Ascending aorta (tissue), 2 donors: ENCODE measurements around the gene CCL5. TPM values are rescaled to one million over a fixed set of nuclear protein-coding genes. Genes with fewer than 3 reads are reported as not detected.

ENCODE experiments used
- DNase-seq, 2 donors: peaks; one replicate each; pipeline ENCODE4 v3.0.0-alpha.2; 2019; ENCODE audit warnings: low spot score in 2 of 2
- H3K27ac ChIP-seq, 2 donors: fragments of 200-600 bp; sonication (generic); one replicate each; pipeline ENCODE4 v1.5.1; 2016 to 2017; ENCODE audit warnings: mild to moderate bottlenecking in 1 of 2
- H3K27me3 ChIP-seq: fragments of 200-600 bp; sonication (generic); one replicate; pipeline ENCODE4 v1.5.1; 2017
- H3K36me3 ChIP-seq, 2 donors: fragments of 200-600 bp; sonication (generic); one replicate each; pipeline ENCODE4 v1.5.1; 2016
- H3K4me1 ChIP-seq, 2 donors: fragments of 200-600 bp; sonication (generic); one replicate each; pipeline ENCODE4 v1.5.1; 2016 to 2017; ENCODE audit warnings: mild to moderate bottlenecking in 1 of 2
- H3K4me3 ChIP-seq, 2 donors: fragments of 200-600 bp; sonication (generic); one replicate each; pipeline ENCODE4 v1.5.1; 2016 to 2017; ENCODE audit warnings: mild to moderate bottlenecking in 1 of 2
- H3K9me3 ChIP-seq, 2 donors: fragments of 200-600 bp; sonication (generic); one replicate each; pipeline ENCODE4 v1.5.1; 2016
- intact Hi-C: fragments of 100-400 bp; cut with DNase I; formaldehyde crosslinking; loops from one replicate; pipeline ENCODE4 v1.15.1; 2023
- total RNA-seq: library from RNA; depleted of rRNA; stranded (reverse); fragments of >200 nt; gene quantifications from one replicate; pipeline ENCODE4 v1.1.0, GENCODE V29; 2016
- TF ChIP-seq, protein P1 (sequence below), 3 experiments: fragments of 200-600 bp in 2 of 3; fragments of 450-650 bp in 1 of 3; sonication (generic) in 2 of 3; IDR thresholded peaks; one replicate each; pipeline ENCODE4 v1.5.1; 2016 to 2019; ENCODE audit warnings: antibody characterized with exemption in 3 of 3, mild to moderate bottlenecking in 1 of 3, moderate library complexity in 1 of 3

The CCL5 gene
- total RNA-seq, 1 donor from 2014 or later: 43.2 TPM

DNA sequence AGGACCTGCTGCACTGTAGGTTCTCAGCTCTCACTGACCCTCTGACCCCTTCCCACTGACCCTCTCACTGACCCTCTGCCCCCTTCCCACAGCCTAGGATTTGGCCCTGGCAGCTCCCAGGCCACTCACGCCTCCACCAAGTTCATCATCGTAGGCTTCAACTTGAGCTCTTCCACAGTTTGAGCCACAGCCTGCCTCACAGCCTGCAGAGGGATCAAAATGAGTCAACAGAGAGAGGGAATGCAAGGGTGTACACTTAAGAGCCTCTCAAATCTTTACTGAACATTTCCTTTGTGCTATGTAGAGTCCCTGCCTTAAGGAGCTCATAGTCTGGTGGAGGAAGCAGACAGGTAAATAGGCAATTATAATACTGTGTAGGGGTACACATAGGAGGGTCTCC is 23.6 kb downstream of the CCL5 start:
- TF ChIP-seq, protein P1, sequence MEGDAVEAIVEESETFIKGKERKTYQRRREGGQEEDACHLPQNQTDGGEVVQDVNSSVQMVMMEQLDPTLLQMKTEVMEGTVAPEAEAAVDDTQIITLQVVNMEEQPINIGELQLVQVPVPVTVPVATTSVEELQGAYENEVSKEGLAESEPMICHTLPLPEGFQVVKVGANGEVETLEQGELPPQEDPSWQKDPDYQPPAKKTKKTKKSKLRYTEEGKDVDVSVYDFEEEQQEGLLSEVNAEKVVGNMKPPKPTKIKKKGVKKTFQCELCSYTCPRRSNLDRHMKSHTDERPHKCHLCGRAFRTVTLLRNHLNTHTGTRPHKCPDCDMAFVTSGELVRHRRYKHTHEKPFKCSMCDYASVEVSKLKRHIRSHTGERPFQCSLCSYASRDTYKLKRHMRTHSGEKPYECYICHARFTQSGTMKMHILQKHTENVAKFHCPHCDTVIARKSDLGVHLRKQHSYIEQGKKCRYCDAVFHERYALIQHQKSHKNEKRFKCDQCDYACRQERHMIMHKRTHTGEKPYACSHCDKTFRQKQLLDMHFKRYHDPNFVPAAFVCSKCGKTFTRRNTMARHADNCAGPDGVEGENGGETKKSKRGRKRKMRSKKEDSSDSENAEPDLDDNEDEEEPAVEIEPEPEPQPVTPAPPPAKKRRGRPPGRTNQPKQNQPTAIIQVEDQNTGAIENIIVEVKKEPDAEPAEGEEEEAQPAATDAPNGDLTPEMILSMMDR (IDR thresholded peaks at IDR 0.05): no peak
- DNase-seq: no peak
- Histone ChIP-seq H3K4me3 (no peak overlapping the region), H3K36me3 (peaks cover 5 to 10% of the 10 kb centered on the region in 2 donors), H3K27ac (no peak overlapping the region), H3K9me3 (no peaks in the 10 kb centered on the region), H3K4me1 (no peaks in the 10 kb centered on the region), H3K27me3 (no peaks in the 10 kb centered on the region)
- intact Hi-C loops: no loop called here

DNA sequence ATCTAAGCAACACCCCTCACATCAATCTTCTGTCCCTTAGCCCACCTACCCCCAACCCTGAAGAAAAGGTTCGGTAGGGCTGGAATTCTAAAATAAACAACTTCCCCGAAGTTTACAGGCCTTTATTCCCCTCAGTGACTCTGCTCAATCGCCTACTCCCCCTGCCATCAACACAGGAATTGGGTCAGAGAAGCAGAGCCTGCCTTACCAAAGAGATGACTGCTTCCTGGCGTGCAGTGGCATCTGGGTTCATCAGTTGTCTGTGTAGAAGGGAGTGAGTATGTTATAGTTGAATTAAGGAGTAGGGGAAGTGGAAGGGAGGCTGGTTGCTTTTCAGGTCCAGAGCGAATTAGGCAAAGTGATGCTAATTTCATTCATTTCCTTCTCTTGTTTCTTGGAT is 24.2 kb downstream of the CCL5 start:
- H3K36me3 ChIP-seq: peaks cover 5 to 11% of the 10 kb centered on the region in 2 donors
- no peak overlapping the region for H3K4me3 ChIP-seq
- H3K27ac ChIP-seq: no peak overlapping the region
- H3K4me1 ChIP-seq: no peaks in the 10 kb centered on the region
- H3K27me3 ChIP-seq: no peaks in the 10 kb centered on the region
- TF ChIP-seq, protein P1 (IDR thresholded peaks at IDR 0.05): no peak
- intact Hi-C loops: no loop called here
- H3K9me3 ChIP-seq: no peaks in the 10 kb centered on the region
- DNase-seq: no peak

DNA sequence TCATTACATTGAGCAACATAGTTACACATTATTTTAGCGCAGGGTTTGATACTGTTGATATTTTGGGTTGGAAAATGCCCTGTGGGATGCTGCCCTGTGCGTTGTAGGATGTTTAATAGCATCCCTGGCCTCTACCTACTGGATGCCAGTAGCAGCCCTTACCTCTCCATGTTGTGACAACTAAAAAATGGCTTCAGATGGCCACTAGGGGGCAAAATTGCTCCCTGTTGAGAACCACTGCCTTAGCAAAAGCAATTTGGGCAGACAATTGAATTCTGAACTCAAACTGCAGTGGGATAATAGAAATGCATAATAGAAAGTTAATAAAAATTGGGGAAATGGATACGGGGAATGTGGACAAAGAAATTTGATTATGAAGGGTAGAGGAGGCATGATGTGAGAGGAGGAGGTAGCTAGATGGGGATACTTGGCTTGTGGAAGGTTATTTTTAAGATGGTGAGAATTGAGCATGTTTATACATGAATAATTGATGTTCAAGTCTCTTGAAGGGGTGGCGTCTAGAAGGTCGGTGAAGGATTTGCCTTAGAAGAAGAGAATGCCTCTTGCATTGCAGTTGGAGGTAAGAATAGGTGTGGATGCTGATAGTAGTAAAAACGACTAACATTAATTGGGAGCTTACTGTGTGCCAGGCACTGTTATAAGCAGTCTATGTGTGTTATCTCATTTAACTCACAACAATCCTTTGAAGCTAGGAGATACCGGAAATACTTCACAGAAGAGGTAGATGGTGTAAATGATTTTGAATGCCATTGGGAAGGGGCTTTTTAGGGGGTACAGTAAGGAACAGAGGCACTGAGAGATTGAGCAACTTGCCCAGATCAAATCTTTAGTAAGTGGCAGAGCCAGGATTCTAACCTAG is 30.5 kb downstream of the CCL5 start:
- H3K27me3 ChIP-seq: no peaks in the 10 kb centered on the region
- H3K9me3 ChIP-seq: no peaks in the 10 kb centered on the region
- no peaks in the 10 kb centered on the region for H3K4me1 ChIP-seq
- H3K27ac ChIP-seq: no peak overlapping the region
- TF ChIP-seq, protein P1 (IDR thresholded peaks at IDR 0.05): peak; percentile 41 to 59 (median 47)
- no peak overlapping the region for H3K4me3 ChIP-seq
- intact Hi-C loops: no loop called here
- no peak for DNase-seq
- H3K36me3 ChIP-seq: peaks cover 30 to 58% of the 10 kb centered on the region in 2 donors

DNA sequence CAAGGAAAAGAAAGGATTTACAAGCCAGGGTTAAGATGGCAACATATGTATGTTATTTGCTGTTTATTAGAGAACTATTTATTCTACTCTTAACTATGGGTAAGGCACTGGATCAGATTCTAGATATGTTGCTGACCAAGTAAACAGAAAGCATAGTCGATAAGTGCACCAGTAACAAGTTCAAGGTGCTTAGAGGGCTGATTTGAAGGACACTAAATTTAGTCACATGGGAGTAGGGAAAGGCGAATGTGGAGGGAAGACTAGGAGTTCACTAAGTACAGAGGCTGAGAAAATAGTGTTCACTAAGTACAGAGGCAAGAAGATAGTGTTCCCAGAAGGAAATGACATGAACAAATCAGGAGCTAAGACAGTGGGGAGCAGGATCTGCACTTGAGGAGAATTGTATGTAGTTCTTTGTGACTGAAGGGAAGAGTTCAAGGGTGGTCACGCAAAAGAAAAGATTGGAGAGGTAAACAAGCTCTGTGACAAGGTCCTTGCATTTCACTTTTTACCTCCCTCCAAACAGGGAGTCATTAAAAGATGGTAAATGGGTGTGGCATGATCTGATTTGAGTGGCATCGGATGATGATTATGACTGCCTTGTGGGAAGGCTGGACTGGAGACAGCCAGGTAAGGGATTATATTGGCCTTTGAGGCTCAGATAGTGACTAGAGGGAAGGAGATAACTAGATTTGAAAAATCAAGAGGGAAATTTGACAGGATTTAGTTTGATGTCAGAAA is 32.4 kb downstream of the CCL5 start:
- H3K9me3 ChIP-seq: no peaks in the 10 kb centered on the region
- peaks cover 48 to 74% of the 10 kb centered on the region in 2 donors for H3K36me3 ChIP-seq
- DNase-seq: no peak
- H3K27ac ChIP-seq: no peak overlapping the region
- no peak overlapping the region for H3K4me3 ChIP-seq
- no peaks in the 10 kb centered on the region for H3K27me3 ChIP-seq
- no peaks in the 10 kb centered on the region for H3K4me1 ChIP-seq
- TF ChIP-seq, protein P1 (IDR thresholded peaks at IDR 0.05): no peak
- intact Hi-C loops: no loop called here

DNA sequence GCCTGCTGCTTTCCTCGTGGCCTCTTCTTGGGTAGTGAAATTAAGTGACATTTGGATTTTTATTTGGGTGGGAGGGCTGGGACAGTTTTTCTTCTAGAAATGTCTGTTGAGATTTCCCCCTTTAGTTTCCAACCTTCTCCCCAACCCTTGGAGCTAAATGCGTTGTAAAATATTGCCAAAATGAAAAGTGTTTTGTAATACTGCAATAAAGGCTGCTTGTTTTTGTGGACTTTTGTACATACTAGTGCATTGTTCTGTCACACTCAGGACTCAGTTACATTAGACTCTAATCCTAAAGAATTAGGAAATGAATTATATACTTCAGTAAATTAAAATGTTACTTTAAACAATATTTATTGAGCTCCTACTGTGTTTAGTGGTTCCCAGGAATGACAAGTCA is 33.2 kb downstream of the CCL5 start:
- intact Hi-C loops: no loop called here
- Histone ChIP-seq H3K27ac (no peak overlapping the region), H3K9me3 (no peaks in the 10 kb centered on the region), H3K27me3 (no peaks in the 10 kb centered on the region), H3K4me3 (no peak overlapping the region), H3K4me1 (no peaks in the 10 kb centered on the region), H3K36me3 (peaks cover 56 to 79% of the 10 kb centered on the region in 2 donors)
- TF ChIP-seq, protein P1 (IDR thresholded peaks at IDR 0.05): no peak
- no peak for DNase-seq
